ENCODE data around the gene GFOD2. TPM values are rescaled to one million over a fixed set of nuclear protein-coding genes. Genes with fewer than 3 reads are reported as not detected.

GFOD2 gene
- total and polyA plus RNA-seq, 2 of the 13 experiments (the other 11 are each of a cell fraction or from before 2014, with no cell fraction given), result 11.1 to 17.2 TPM

GRCh38 chr16:67727521-67728485 lies 8.7 kb upstream of the GFOD2 start:
- H3K36me3 ChIP-seq (replicated peaks in 1 of 2; ENCODE audit: control insufficient read depth in 1 of 2, insufficient read depth in 2 of 2, low read length in 2 of 2), result peaks cover 38 to 61% of the 10 kb centered on the region in 2 experiments
- CTCF ChIA-PET (ENCODE audit: low intra/inter-chr PET ratio, low total read pairs), result no interaction called here
- no TSS peak for BruUV-seq (replicated peaks)
- ATAC-seq, result no peak
- no peak overlapping the region for H3K4me3 ChIP-seq (replicated peaks in 1 of 3; ENCODE audit: insufficient read depth in 1 of 3, low read depth in 2 of 3, low read length in 3 of 3)
- intact Hi-C loops (cut with micrococcal nuclease; ENCODE audit: unreplicated experiment), result no loop called here
- H3K9me3 ChIP-seq (ENCODE audit: low read length), result no peaks in the 10 kb centered on the region
- H3K27ac ChIP-seq (ENCODE audit: extremely low read length, insufficient read depth, low read length), result peak overlapping the region; percentile 74
- TF ChIP-seq ZNF382 (CRISPR knock-in tag; IDR thresholded peaks at IDR 0.05; ENCODE audit: borderline replicate concordance), result no peak
- 0 out of 2 replicates have a peak, but pooled peaks have one; percentile 31 for TF ChIP-seq MYC (CRISPR knock-in tag; IDR thresholded peaks at IDR 0.05; ENCODE audit: borderline replicate concordance)
- TF ChIP-seq AGO2 (optimal IDR thresholded peaks at IDR 0.05; ENCODE audit: low read depth, low read length), result peak; percentile 41
- 0 out of 2 replicates have a peak, but pooled peaks have one; percentile 23 for TF ChIP-seq ZNF263 (CRISPR knock-in tag; IDR thresholded peaks at IDR 0.05)
- H3K79me2 ChIP-seq (ENCODE audit: insufficient read depth, low read length), result no peaks in the 10 kb centered on the region
- no peaks in the 10 kb centered on the region for H4K20me1 ChIP-seq (ENCODE audit: insufficient read depth, low read length)
- no peak for FAIRE-seq
- H3K9ac ChIP-seq (ENCODE audit: insufficient read depth, low read depth, low read length), result no peak overlapping the region
- 89% methylated on average over 18 of the region's 22 CpGs for WGBS (ENCODE audit: low lambda C conversion rate)
- POLR2A ChIA-PET, result interaction anchor here (1.1 kb wide), 1 partner anchor 8 kb away, joined by 4 read pairs; the partner anchor contains the start of gene GFOD2
- no peak overlapping the region for H2AFZ ChIP-seq (ENCODE audit: low read length)
- no peak for DNase-seq (ENCODE audit: low spot score)
- no peaks in the 10 kb centered on the region for H3K27me3 ChIP-seq (ENCODE audit: control insufficient read depth in 1 of 2, insufficient read depth in 2 of 2, low read length in 2 of 2)
- no peak overlapping the region for H3K4me2 ChIP-seq (ENCODE audit: low read depth, low read length)
- in situ Hi-C loops (cut with HindIII; ENCODE audit: extremely low pct_ligation_motif_present, low pct_unique_long_range_greater_than_20kb), result no loop called here
- H3K4me1 ChIP-seq (ENCODE audit: insufficient read depth, low read length), result peaks cover 17% of the 10 kb centered on the region
